22Rv1 (cell line): ENCODE measurements around the gene CARD10.

Source experiments
- H3K27ac ChIP-seq: fragments of 450-650 bp; 2 replicates; pipeline ENCODE4 v1.5.1; 2017
- ZFX ChIP-seq: fragments of 450-650 bp; IDR thresholded peaks from 2 replicates; pipeline ENCODE4 v1.6.1; 2017; ENCODE audit warnings: antibody characterized with exemption, borderline replicate concordance
- TF ChIP-seq, protein P1 (sequence below): fragments of 450-650 bp; IDR thresholded peaks from 2 replicates; pipeline ENCODE4 v1.5.1; 2017; ENCODE audit warnings: mild to moderate bottlenecking

The CARD10 gene

DNA sequence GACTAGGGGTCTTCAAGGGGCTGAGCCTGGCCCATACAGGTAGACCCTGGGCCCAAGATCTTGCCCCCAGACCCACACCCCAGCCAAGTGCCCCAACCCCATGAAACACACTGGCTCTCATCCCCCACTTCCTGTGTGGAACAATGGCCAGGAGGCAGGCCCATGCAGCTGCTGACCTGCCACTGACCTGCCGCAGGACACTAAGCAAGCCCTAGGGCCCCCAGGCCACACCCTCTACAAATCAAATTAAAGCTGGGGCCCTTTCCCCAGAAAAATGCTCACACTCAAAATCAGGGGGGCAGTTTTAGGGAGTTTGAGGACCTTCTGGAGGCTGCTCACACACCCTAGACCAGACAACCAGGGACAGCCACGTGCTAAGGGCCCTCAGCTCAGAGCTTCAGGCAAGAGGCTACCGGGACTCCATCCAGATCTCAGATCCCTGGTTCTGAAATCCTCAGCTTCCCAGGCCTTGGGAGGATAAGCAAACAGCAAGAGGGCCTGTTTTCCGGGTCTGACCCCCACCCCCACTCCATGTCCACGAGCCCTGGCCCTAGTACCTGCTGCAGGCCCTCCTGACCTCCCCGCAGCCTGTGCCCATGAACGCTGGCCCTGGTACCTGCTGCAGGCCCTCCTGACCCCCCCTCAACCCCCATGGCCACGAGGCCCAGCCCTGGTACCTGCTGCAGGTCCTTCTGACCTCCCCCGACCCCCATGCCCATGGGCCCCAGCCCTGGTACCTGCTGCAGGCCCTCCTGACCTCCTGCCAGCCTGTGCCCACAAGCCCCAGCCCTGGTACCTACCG, 10.0 kb downstream of the CARD10 start:
- H3K27ac ChIP-seq, result no peak overlapping the region
- TF ChIP-seq, protein P1, sequence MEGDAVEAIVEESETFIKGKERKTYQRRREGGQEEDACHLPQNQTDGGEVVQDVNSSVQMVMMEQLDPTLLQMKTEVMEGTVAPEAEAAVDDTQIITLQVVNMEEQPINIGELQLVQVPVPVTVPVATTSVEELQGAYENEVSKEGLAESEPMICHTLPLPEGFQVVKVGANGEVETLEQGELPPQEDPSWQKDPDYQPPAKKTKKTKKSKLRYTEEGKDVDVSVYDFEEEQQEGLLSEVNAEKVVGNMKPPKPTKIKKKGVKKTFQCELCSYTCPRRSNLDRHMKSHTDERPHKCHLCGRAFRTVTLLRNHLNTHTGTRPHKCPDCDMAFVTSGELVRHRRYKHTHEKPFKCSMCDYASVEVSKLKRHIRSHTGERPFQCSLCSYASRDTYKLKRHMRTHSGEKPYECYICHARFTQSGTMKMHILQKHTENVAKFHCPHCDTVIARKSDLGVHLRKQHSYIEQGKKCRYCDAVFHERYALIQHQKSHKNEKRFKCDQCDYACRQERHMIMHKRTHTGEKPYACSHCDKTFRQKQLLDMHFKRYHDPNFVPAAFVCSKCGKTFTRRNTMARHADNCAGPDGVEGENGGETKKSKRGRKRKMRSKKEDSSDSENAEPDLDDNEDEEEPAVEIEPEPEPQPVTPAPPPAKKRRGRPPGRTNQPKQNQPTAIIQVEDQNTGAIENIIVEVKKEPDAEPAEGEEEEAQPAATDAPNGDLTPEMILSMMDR, result no peak
- no peak for TF ChIP-seq ZFX

DNA sequence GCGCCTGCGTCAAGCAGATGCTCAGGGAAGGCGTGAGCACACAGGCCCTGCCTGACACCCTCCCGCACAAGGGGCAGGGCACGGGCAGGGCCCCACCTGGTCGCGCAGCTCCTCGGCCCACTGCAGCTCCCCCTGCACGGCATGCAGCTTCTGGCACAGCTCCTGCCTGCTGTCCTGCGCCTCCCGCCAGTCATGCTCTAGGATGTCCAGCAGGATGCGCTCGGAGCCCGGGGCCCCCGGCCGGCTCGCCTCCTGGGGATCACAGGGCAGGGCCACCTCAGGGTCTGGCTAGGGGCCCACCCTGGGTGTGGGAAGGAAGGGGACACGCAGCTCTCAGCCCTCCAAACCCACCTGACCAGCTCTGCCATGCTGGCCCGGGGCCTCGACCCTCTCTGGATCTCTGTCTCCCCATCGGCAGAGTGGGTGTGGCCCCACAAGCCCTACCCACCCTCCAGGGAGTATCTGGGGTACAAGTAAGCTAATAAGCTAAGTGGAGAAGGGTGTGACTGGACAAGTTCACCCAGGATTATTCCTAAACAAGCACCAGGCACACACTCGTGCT, 10.7 kb downstream of the CARD10 start:
- no peak overlapping the region for H3K27ac ChIP-seq
- no peak for TF ChIP-seq ZFX
- TF ChIP-seq, protein P1, result no peak

DNA sequence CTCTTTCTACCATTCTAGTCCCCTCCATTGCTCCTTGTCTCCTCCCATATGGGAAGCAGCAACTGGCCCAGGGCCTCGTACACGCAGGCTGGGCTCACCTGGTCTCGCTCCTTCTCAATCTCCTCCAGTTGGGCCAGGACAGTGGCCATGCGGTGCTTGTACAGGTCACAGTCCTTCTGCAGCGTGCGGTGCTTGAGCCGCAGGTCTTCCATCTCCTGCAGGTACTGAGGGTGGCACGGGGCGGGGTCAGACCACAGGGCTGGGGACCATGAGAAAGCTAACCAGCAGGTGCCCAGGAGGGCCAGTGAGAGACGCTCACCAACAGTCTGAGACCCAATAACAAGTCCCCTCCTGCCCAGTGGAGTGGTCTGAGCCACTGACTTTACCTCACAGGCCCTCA, 11.5 kb downstream of the CARD10 start:
- TF ChIP-seq, protein P1, result no peak
- TF ChIP-seq ZFX, result no peak
- no peak overlapping the region for H3K27ac ChIP-seq

DNA sequence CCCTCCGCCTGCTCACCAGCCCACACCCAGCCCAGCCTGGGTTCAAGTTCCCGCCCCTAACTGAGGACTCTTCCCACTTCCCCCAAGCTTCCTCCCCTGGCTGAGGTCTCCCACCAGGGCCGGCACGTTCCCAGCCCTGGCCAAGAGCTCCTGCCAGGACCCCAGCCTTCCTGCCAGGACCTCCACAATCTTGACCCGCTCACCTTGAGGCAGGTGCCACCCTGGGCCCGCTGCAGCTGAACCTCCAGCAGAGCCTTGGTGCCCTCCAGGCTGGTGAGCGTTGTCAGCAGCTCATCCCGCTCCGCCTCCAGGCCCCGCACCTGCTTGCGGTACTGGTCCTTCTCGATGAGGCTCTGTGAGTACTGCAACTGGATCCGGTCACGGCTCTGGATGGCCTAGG, 13.2 kb downstream of the CARD10 start:
- H3K27ac ChIP-seq, result no peak overlapping the region
- TF ChIP-seq, protein P1, result no peak
- TF ChIP-seq ZFX, result no peak

DNA sequence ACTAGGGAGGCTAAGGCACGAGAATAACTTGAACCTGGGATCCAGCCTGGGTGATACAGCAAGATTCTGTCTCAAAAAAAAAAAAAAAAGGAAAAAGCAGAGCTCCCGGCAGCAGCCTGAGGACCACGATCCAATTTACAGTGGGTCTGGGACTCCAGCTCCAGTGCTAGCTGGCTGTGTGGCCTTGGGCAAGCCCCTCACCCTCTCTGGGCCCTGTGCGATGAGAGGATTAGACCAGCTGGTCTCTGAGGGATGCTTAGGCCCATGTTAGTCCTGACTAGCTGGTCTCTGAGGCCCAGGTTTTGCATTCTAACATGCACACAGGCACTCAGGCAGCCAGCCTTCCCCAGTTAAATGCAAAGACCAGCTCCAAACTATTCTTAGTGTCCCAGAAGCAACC, 13.7 kb downstream of the CARD10 start:
- no peak overlapping the region for H3K27ac ChIP-seq
- TF ChIP-seq, protein P1, result no peak
- no peak for TF ChIP-seq ZFX

DNA sequence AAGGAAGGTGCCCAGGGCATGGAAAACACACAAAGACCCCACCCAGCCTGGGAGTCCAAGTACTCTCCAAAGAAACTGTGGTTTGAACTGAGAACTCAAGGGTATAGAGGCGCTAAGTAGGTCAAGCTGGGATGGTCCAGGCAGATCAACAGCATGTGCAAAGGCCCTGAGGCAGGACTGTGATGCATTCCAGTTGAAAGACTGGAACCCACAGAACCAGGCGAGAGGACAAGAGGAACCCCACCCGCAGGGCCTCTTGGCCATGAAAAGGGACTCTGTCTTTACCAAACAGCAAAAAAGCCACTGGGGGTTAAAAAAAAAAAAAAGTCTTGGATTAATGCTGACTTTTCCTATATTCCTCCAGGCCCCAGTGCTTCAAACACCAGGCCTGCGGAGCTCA, 14.3 kb downstream of the CARD10 start:
- no peak overlapping the region for H3K27ac ChIP-seq
- TF ChIP-seq ZFX, result no peak
- TF ChIP-seq, protein P1, result no peak

DNA sequence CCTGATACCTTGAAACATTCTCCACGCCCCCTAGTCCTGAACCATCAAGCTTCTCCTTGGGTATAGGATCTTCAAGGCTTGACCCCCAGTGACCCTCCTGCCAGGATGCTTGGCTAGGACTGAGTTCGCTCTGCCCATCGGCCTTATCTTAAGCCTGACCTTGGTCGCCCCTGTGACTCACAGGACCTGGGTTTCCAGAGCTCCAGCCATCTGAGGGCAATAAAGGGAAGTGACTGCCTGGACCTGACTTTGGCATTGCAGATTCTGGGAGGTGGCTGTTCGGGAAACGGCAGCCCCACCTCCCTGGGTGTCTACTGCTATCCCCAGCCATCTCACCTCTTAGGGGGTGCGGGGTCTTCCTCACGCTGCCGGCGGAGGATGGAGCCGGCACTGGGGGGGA, 15.4 kb downstream of the CARD10 start:
- H3K27ac ChIP-seq, result peak overlapping the region; percentile 94
- TF ChIP-seq ZFX, result no peak
- TF ChIP-seq, protein P1, result no peak
